Uterus (tissue), 2 donors: ENCODE data around the gene MTPN.

ENCODE experiments used
- CTCF ChIP-seq, 4 experiments: fragments of 200-600 bp in 2 of 4; fragments of 450-650 bp in 2 of 4; sonication (generic) in 2 of 4; IDR thresholded peaks; one replicate each; pipeline ENCODE4 v1.5.1; 2016 to 2019; ENCODE audit warnings: antibody characterized with exemption in 4 of 4, mild to moderate bottlenecking in 2 of 4, moderate library complexity in 1 of 4
- POLR2A ChIP-seq, 2 donors: fragments of 450-650 bp; IDR thresholded peaks; one replicate each; pipeline ENCODE4 v1.6.1; 2016; ENCODE audit warnings: antibody characterized with exemption in 2 of 2, mild to moderate bottlenecking in 1 of 2, moderate library complexity in 1 of 2

GRCh38 chr7:135938086-135938485 lies 39.1 kb downstream of the MTPN start:
- TF ChIP-seq CTCF (IDR thresholded peaks at IDR 0.05) (no peak), POLR2A (IDR thresholded peaks at IDR 0.05) (no peak)
